ENCODE measurements around the gene ERFL.

Gene ERFL

DNA sequence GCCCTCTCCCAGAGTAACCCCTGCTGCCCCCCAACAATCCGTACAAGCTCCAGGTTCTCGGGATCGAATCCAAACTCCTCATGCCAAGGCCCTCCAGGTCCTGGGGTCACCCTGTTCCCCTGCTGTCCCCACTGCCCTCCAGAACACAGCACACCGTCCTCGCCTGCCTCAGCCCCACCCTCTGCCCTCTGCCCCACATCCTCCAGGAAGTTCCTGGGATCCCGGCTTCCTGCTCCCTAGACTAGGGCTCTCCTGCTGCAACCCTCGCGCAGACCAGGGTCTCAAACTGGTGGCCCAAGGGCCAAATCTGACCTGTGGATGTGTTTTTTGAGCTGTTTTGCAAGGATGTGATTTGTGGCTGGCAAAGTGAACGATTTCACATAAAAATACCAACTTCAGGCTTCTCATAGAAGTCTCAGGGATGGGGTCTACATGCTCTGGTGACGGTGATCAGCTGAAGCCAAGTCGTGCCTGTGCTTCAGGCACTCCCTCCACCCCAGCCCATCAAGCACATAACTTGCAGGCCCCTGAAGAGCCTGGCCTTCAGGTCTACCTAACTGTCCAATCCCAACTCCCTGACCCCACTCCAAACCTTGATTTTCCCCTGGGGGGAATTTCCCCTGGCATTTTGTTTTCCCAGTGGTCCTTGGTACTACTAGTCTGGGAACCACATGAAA is 29.1 kb upstream of the ERFL start:
- peak overlapping the region in 1 of 2 donors; percentile 96 for H3K4me3 ChIP-seq (replicated peaks in 1 of 2; ENCODE audit: low read depth in 2 of 2, low read length in 2 of 2)
- TF ChIP-seq, protein P1, sequence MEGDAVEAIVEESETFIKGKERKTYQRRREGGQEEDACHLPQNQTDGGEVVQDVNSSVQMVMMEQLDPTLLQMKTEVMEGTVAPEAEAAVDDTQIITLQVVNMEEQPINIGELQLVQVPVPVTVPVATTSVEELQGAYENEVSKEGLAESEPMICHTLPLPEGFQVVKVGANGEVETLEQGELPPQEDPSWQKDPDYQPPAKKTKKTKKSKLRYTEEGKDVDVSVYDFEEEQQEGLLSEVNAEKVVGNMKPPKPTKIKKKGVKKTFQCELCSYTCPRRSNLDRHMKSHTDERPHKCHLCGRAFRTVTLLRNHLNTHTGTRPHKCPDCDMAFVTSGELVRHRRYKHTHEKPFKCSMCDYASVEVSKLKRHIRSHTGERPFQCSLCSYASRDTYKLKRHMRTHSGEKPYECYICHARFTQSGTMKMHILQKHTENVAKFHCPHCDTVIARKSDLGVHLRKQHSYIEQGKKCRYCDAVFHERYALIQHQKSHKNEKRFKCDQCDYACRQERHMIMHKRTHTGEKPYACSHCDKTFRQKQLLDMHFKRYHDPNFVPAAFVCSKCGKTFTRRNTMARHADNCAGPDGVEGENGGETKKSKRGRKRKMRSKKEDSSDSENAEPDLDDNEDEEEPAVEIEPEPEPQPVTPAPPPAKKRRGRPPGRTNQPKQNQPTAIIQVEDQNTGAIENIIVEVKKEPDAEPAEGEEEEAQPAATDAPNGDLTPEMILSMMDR (IDR thresholded peaks at IDR 0.05; ENCODE audit: low read depth, low read length), result no peak
- no peak for DNase-seq (ENCODE audit: low read depth in 2 of 2)

DNA sequence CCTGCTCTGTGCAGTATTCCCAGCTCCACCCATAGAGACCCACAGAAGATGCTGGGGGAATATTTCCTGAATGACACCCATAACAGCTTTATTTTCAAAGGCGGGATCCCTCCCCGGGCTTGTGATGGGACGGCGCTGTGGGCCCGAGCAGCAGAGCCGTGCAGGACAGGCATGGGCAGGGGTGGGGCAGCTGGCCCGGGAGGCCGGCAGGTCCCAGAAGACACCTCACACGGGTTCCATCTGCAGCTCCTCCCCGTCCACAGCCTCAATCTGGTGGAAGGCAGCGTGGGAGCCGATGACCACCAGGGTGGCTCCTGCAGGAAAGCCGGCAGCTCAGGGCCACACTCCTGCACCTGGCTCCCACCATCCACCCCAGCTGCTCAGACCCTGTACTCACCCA is 28.4 kb upstream of the ERFL start:
- H3K4me3 ChIP-seq (replicated peaks in 1 of 2; ENCODE audit: low read depth in 2 of 2, low read length in 2 of 2), result no peak overlapping the region
- no peak for DNase-seq (ENCODE audit: low read depth in 2 of 2)
- TF ChIP-seq, protein P1 (IDR thresholded peaks at IDR 0.05; ENCODE audit: low read depth, low read length), result no peak

DNA sequence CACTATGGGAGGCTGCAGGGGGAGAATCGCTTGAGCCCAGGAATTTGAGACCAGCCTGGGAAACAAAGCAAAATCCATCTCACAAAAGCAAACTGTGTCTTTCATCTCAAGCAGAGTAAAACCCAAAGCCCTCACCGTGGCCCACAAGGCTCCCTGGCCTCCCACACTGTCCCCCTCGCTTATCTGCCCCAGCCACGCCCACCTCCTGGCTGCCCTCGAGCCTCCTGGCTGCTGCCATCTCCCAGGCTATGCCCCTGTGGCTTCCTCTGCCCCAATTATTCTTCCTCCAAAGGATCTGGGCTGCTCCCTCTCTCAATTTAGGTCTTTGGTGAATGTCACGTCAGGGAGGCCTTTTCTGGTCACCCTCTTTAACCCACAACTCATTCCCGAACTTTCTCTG is 27.3 kb upstream of the ERFL start:
- TF ChIP-seq, protein P1 (IDR thresholded peaks at IDR 0.05; ENCODE audit: low read depth, low read length), result no peak
- no peak overlapping the region for H3K4me3 ChIP-seq (replicated peaks in 1 of 2; ENCODE audit: low read depth in 2 of 2, low read length in 2 of 2)
- DNase-seq (ENCODE audit: low read depth in 2 of 2), result no peak

DNA sequence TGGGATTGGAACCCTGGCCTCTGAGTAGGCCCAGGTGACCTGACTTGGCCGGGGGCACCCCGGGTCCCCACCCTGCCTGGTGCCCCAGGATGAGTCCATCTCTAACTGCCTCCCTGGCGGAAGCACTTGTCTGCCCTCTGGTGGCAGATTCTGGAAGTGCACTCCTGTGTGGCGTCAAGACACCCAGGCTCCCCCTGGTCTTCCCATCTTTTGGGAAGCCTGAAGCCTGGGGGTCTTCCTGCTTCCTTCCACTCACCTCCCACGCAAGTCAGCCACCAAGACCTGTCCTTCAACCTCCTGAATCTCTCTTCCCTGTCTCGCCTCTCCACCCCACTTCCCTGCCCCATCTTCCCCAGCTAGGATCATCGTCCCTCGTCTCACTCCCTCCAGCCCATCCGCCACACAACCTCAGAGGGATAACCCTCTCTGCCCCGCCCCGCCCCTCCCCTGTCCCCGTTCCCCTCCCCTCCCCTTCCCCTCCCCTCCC is 23.5 kb upstream of the ERFL start:
- no peak overlapping the region for H3K4me3 ChIP-seq (replicated peaks in 1 of 2; ENCODE audit: low read depth in 2 of 2, low read length in 2 of 2)
- TF ChIP-seq, protein P1 (IDR thresholded peaks at IDR 0.05; ENCODE audit: low read depth, low read length), result peak; percentile 99
- DNase-seq (ENCODE audit: low read depth in 2 of 2), result peak; percentile 72 to 77

DNA sequence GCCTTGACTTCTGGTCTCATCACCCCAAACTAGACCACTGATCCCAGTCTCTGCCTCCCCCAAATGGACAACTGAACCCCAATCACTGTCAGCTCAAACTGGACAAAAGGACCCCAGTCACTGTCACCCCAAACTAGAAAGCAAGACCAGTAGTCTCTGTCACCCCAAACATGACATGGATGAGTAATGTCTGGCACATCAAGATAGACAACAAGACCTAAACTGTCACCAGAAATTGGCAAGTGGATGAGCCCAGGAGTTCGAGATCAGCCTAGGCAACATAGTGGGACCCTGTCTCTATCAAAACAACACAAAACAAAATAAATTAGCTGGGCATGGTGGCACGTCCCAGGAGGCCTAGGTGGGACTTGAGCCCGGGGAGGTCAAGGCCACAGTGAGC is 18.8 kb upstream of the ERFL start:
- DNase-seq (ENCODE audit: low read depth in 2 of 2), result no peak
- no peak overlapping the region for H3K4me3 ChIP-seq (replicated peaks in 1 of 2; ENCODE audit: low read depth in 2 of 2, low read length in 2 of 2)
- TF ChIP-seq, protein P1 (IDR thresholded peaks at IDR 0.05; ENCODE audit: low read depth, low read length), result no peak

DNA sequence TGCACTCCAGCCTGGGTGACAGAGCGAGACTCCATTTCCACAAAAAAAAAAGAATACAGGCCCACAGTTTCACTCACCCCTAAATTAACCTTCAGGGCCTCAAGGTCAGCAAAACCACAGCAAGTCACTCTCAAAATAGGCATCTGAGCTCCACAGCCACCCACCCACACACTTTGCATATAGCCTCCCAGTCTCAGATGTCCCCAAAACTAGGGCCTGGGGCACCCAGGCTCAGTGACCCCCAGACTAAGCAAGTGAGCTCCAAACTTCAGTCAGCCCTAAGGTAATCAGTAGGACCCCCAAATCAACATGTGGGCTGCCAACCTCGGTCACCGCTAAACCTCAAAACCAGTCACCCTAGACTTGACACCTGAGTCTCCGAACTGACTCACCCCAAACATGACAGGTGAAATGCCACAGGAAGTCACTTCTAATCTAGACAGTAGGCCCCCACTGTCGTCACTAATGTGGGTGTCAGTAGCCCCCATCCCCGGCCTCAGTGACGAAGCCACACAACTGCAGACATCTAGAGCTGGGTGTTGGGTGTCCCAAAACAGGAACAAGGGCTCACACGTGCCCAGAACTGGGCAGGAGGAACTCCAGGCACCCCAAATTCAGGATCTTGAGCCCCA is 17.0 kb upstream of the ERFL start:
- no peak overlapping the region for H3K4me3 ChIP-seq (replicated peaks in 1 of 2; ENCODE audit: low read depth in 2 of 2, low read length in 2 of 2)
- TF ChIP-seq, protein P1 (IDR thresholded peaks at IDR 0.05; ENCODE audit: low read depth, low read length), result no peak
- DNase-seq (ENCODE audit: low read depth in 2 of 2), result no peak
